OCI-LY1 (cell line): ENCODE results near the gene NAA30.

Experiments
- H2AFZ ChIP-seq: fragments of 200-600 bp; sonication (generic), shearing (Covaris generic); 2 replicates; pipeline ENCODE4 v1.6.0; 2014; ENCODE audit warnings: antibody characterized with exemption, mild to moderate bottlenecking, low read length
- H3F3A ChIP-seq: fragments of 200-600 bp; sonication (generic), shearing (Covaris generic); 2 replicates; pipeline ENCODE4 v1.6.0; 2014; ENCODE audit warnings: mild to moderate bottlenecking, antibody characterized with exemption, low read length, moderate library complexity; ENCODE audit not compliant: insufficient read depth
- H3K27ac ChIP-seq: fragments of 200-600 bp; sonication (generic); 2 replicates; pipeline ENCODE4 v1.5.1; 2014; ENCODE audit warnings: low read length, mixed run types, mild to moderate bottlenecking, low read depth; ENCODE audit not compliant: poor library complexity, severe bottlenecking
- H3K27me3 ChIP-seq: fragments of 200-600 bp; sonication (generic); 2 replicates; pipeline ENCODE4 v1.6.0; 2014; ENCODE audit warnings: antibody characterized with exemption, mild to moderate bottlenecking, low read length, moderate library complexity; ENCODE audit not compliant: insufficient read depth
- H3K36me3 ChIP-seq: fragments of 200-600 bp; sonication (generic); 2 replicates; pipeline ENCODE4 v1.6.1; 2014; ENCODE audit warnings: mild to moderate bottlenecking, antibody characterized with exemption, low read length, moderate library complexity, mixed read lengths; ENCODE audit not compliant: insufficient read depth
- H3K4me1 ChIP-seq: fragments of 200-600 bp; sonication (generic); 2 replicates; pipeline ENCODE4 v1.5.1; 2014; ENCODE audit warnings: mild to moderate bottlenecking, low read length, moderate library complexity; ENCODE audit not compliant: insufficient read depth, severe bottlenecking
- H3K4me2 ChIP-seq: fragments of 200-600 bp; sonication (generic), shearing (Covaris generic); 2 replicates; pipeline ENCODE4 v1.6.1; 2014; ENCODE audit warnings: low read length
- H3K4me3 ChIP-seq: fragments of 200-600 bp; sonication (generic); 2 replicates; pipeline ENCODE4 v1.5.1; 2014; ENCODE audit warnings: low read length, low read depth, mild to moderate bottlenecking, mixed read lengths; ENCODE audit not compliant: poor library complexity, severe bottlenecking
- H3K79me2 ChIP-seq: fragments of 200-600 bp; shearing (Covaris generic); 2 replicates; pipeline ENCODE4 v1.6.1; 2016; ENCODE audit warnings: mixed run types, low read length, mixed read lengths; ENCODE audit not compliant: insufficient read depth
- H3K9ac ChIP-seq: fragments of 200-600 bp; sonication (generic), shearing (Covaris generic); 2 replicates; pipeline ENCODE4 v1.6.1; 2014; ENCODE audit warnings: mild to moderate bottlenecking, low read length, mixed read lengths
- H3K9me2 ChIP-seq: fragments of 200-600 bp; sonication (generic), shearing (Covaris generic); 2 replicates; pipeline ENCODE4 v1.6.1; 2014; ENCODE audit warnings: low read depth, mild to moderate bottlenecking, low read length, mixed read lengths
- H3K9me3 ChIP-seq: fragments of 200-600 bp; shearing (Covaris generic); 2 replicates; pipeline ENCODE4 v1.6.1; 2014; ENCODE audit warnings: low read length, mixed read lengths
- H4K20me1 ChIP-seq: fragments of 200-600 bp; sonication (generic), shearing (Covaris generic); 2 replicates; pipeline ENCODE4 v1.6.0; 2016; ENCODE audit warnings: mild to moderate bottlenecking, low read length; ENCODE audit not compliant: insufficient read depth
- EZH2 ChIP-seq: fragments of 200-600 bp; sonication (generic), shearing (Covaris generic); IDR thresholded peaks from 2 replicates; pipeline ENCODE4 v1.8.0; 2017; ENCODE audit warnings: borderline replicate concordance, mixed run types, mild to moderate bottlenecking, antibody characterized with exemption, low read length, moderate library complexity, mixed read lengths
- TF ChIP-seq, protein P1 (sequence below): fragments of 200-600 bp; sonication (generic), shearing (Covaris generic); IDR thresholded peaks from 2 replicates; pipeline ENCODE4 v1.5.1; 2017; ENCODE audit warnings: mild to moderate bottlenecking, antibody characterized with exemption, low read length, moderate library complexity, mixed read lengths

The NAA30 gene

DNA sequence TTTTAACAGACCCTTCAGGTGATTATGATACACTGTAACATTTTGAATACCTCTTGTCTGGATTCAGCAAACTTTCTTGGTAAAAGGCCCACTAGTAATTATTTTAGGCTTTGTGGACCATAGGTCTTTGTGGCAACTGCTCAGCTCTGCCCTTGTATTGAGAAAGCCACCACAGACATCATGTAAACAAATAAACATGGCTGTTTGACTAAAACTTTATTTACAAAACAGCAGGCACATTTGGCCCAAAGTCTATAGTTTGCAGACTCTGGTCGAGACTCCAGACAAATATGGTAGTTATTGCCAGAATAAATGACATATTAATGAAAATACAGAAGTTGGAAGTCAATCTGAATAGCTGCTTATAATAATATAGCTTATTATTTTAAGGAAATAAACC, 18.2 kb downstream of the NAA30 start:
- Histone ChIP-seq H4K20me1 (no peaks in the 10 kb centered on the region), H3K36me3 (peaks cover 38% of the 10 kb centered on the region), H3K9ac (no peak overlapping the region), H3F3A (no peaks in the 10 kb centered on the region), H3K27me3 (no peaks in the 10 kb centered on the region), H2AFZ (no peak overlapping the region), H3K4me3 (no peak overlapping the region), H3K9me3 (no peaks in the 10 kb centered on the region), H3K79me2 (no peaks in the 10 kb centered on the region), H3K4me2 (no peak overlapping the region), H3K27ac (no peak overlapping the region), H3K9me2 (no peaks in the 10 kb centered on the region), H3K4me1 (no peaks in the 10 kb centered on the region)
- no peak for TF ChIP-seq EZH2
- TF ChIP-seq, protein P1, sequence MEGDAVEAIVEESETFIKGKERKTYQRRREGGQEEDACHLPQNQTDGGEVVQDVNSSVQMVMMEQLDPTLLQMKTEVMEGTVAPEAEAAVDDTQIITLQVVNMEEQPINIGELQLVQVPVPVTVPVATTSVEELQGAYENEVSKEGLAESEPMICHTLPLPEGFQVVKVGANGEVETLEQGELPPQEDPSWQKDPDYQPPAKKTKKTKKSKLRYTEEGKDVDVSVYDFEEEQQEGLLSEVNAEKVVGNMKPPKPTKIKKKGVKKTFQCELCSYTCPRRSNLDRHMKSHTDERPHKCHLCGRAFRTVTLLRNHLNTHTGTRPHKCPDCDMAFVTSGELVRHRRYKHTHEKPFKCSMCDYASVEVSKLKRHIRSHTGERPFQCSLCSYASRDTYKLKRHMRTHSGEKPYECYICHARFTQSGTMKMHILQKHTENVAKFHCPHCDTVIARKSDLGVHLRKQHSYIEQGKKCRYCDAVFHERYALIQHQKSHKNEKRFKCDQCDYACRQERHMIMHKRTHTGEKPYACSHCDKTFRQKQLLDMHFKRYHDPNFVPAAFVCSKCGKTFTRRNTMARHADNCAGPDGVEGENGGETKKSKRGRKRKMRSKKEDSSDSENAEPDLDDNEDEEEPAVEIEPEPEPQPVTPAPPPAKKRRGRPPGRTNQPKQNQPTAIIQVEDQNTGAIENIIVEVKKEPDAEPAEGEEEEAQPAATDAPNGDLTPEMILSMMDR: no peak

- no peak overlapping the region for H3K4me3 ChIP-seq
- no peaks in the 10 kb centered on the region for H3K9me3 ChIP-seq
- H3F3A ChIP-seq: no peaks in the 10 kb centered on the region
- H3K79me2 ChIP-seq: no peaks in the 10 kb centered on the region
- H4K20me1 ChIP-seq: no peaks in the 10 kb centered on the region
- no peak overlapping the region for H3K27ac ChIP-seq
- peaks cover 14% of the 10 kb centered on the region for H3K36me3 ChIP-seq
- no peaks in the 10 kb centered on the region for H3K4me1 ChIP-seq
- H3K9ac ChIP-seq: no peak overlapping the region
- H3K4me2 ChIP-seq: no peak overlapping the region
- no peaks in the 10 kb centered on the region for H3K9me2 ChIP-seq
- TF ChIP-seq, protein P1: no peak
- no peak for TF ChIP-seq EZH2
- no peak overlapping the region for H2AFZ ChIP-seq
- H3K27me3 ChIP-seq: no peaks in the 10 kb centered on the region
Measured at GRCh38 chr14:57412341-57412740, 22.0 kb downstream of the NAA30 start.

DNA sequence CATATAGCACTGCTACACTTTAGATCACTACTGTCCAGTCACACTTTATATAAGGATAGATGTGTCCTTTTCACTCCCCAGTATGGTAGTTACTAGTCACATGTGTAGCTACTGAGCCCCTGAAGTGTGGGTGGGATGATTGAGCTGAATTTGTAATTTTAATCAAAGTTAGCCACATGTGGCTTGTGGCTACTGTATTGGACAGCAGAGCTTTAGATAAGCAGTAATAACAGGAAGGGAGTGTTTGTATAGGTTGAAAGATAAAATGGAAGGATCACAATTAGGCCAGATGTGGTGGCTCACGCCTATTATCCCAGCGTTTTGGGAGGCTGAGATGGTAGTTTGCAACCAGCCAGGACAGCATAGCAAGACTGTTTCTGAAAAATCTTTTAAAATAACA, 23.5 kb downstream of the NAA30 start:
- Histone ChIP-seq H3K4me3 (no peak overlapping the region), H3F3A (no peaks in the 10 kb centered on the region), H3K4me1 (no peaks in the 10 kb centered on the region), H3K27me3 (no peaks in the 10 kb centered on the region), H3K9me3 (no peaks in the 10 kb centered on the region), H3K79me2 (no peaks in the 10 kb centered on the region), H2AFZ (no peak overlapping the region), H3K9ac (no peak overlapping the region), H4K20me1 (no peaks in the 10 kb centered on the region), H3K4me2 (no peak overlapping the region), H3K9me2 (no peaks in the 10 kb centered on the region), H3K36me3 (peaks cover 13% of the 10 kb centered on the region), H3K27ac (no peak overlapping the region)
- TF ChIP-seq, protein P1: no peak
- TF ChIP-seq EZH2: no peak
